LNCaP clone FGC (cell line): ENCODE measurements around the gene RASD1.

Source experiments
- DNase-seq: peaks from one replicate; pipeline ENCODE4 v3.0.0-alpha.2; 2011; ENCODE audit warnings: low read depth
- H3K4me3 ChIP-seq: 2 replicates; pipeline ENCODE4 v1.5.1; 2011; ENCODE audit warnings: mild to moderate bottlenecking, low read depth, low read length, control low read depth
- TF ChIP-seq, protein P1 (sequence below): IDR thresholded peaks from 2 replicates; pipeline ENCODE4 v1.5.1; 2012; ENCODE audit warnings: mild to moderate bottlenecking; ENCODE audit not compliant: control insufficient read depth, insufficient read depth; ENCODE audit errors: extremely low read depth

RASD1 gene

DNA sequence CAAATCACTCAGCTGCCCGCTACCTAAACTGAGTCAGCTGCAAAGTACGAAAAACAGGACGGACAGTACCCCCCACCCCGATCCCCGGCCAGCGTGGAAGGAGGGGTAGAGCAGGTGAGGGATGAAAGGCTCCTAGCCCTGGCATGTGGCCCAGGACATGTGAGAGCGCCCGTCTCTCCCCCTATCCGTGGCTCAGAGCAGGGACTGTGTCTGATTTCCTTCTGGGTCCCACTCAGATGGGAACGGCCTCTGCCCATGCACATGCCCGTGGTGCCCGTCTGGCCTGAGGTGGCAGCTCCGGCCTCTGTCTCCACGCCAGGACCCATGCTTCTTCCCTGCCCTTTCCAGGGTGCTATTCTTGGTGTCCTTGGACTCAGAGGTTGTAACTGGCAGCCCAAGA is 30.2 kb upstream of the RASD1 start:
- no peak for DNase-seq
- TF ChIP-seq, protein P1, sequence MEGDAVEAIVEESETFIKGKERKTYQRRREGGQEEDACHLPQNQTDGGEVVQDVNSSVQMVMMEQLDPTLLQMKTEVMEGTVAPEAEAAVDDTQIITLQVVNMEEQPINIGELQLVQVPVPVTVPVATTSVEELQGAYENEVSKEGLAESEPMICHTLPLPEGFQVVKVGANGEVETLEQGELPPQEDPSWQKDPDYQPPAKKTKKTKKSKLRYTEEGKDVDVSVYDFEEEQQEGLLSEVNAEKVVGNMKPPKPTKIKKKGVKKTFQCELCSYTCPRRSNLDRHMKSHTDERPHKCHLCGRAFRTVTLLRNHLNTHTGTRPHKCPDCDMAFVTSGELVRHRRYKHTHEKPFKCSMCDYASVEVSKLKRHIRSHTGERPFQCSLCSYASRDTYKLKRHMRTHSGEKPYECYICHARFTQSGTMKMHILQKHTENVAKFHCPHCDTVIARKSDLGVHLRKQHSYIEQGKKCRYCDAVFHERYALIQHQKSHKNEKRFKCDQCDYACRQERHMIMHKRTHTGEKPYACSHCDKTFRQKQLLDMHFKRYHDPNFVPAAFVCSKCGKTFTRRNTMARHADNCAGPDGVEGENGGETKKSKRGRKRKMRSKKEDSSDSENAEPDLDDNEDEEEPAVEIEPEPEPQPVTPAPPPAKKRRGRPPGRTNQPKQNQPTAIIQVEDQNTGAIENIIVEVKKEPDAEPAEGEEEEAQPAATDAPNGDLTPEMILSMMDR, result no peak

GRCh38 chr17:17525956-17526355 is 29.8 kb upstream of the RASD1 start:
- DNase-seq, result no peak
- H3K4me3 ChIP-seq, result no peak overlapping the region
- TF ChIP-seq, protein P1, result no peak

More for the DNA sequence above, 30.2 kb upstream of the RASD1 start:
- H3K4me3 ChIP-seq, result no peak overlapping the region

- H3K4me3 ChIP-seq, result no peak overlapping the region
- DNase-seq, result no peak
- TF ChIP-seq, protein P1, result no peak
Measured at GRCh38 chr17:17525311-17525710, 29.1 kb upstream of the RASD1 start.

DNA sequence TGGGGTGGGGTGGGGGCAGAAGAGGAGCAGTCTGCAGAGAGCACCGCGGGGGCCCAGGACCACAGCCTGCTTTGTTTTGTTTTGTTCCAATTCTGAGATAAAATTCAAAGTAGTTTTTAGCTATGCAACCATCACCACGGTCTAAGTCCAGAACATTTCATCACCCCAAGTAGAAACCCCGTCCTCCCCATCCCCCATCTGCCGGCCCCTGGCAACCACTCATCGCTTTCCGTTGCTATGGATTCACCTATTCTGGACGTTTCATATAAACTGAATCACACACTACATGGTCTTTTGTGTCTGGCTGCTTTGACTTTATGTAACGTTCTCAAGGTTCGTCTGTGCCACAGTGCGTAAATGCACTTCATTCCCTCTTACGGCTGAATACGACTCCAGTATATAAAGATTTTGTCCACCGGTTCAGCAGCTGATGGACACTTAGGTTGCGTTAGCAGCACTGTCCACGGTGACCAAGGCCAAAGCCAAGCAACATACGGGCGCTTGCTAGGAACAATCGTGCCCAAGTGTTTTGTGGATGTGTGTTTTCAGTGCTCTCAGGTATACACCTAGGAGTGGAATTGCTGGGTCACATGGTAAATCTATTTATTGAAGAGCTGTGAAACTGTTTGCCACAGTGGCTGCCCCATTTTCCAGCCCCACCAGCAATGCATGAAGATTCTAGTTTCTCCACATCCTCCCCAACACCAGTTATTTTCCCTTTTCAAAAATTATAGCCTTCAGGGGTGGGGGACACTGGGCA is 27.7 kb upstream of the RASD1 start:
- no peak for DNase-seq
- TF ChIP-seq, protein P1, result no peak
- no peak overlapping the region for H3K4me3 ChIP-seq

- no peak overlapping the region for H3K4me3 ChIP-seq
- TF ChIP-seq, protein P1, result peak; percentile 24; the same call in 1 of the 2 replicates
- DNase-seq, result peak; percentile 49
Measured at GRCh38 chr17:17523001-17523730, 27.0 kb upstream of the RASD1 start.

DNA sequence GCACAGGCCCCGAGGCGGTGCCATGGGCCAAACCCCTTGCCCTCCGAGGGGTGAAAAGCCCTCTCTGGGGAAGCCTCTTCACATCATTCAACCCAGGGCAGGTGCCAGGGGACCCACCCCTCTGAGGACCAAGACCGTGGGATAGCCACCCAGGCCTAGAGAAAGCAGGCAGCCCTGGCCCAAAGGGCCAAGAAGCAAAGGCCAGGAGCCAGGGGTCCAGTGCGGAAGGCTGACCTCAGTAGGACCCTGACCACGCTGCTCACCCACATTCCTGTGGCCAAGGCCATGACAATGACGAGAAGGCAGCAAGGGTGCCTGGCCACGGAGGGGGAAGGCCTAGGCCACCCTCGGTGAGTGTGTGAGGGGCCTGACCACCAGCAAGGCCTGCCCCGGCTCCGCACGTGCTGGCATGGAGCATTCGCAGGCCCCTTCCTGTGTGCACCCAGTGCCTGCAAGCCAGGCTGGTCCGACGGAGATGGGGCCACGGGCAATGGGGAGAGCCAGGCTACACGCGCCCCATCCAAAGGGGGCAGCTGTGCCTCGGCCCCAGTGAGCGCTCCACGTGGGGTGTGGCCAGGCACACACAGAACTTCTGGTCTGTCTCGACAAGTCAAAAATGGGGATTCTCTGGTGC is 24.5 kb upstream of the RASD1 start:
- no peak overlapping the region for H3K4me3 ChIP-seq
- TF ChIP-seq, protein P1, result no peak
- DNase-seq, result no peak
